ENCODE data around the gene CXorf65. TPM values are rescaled to one million over a fixed set of nuclear protein-coding genes. Genes with fewer than 3 reads are reported as not detected.

Gene CXorf65
- not detected for total RNA-seq (2021; fragmentation: NEBNext Ultra II Directional; extraction: Animal tissue kit (Norgen Biotek cat#: 25700))
- long read RNA-seq: 0 reads

GRCh38 chrX:71106427-71106826, at the start of gene CXorf65:
Gene CXorf65, minus strand, starts transcription at chrX:71106740. Its CDS starts 184 bp downstream, at chrX:71106556.
- H3K4me3 Mint-ChIP-seq: no peak within 1 kb of the TSS
- no peaks in the 10 kb centered on the region for H3K9me3 Mint-ChIP-seq
- H3K27me3 Mint-ChIP-seq (ENCODE audit: insufficient read depth): peaks cover 12% of the 10 kb centered on the region
- TF ChIP-seq CTCF (IDR thresholded peaks at IDR 0.05): no peak
- DNase-seq: no peak
- no peak within 1 kb of the TSS for H3K27ac Mint-ChIP-seq
- H3K4me1 Mint-ChIP-seq (ENCODE audit: low read depth): peaks cover 8% of the 10 kb centered on the region; the same call in 1 of the 2 replicates
- H3K36me3 Mint-ChIP-seq (ENCODE audit: low read depth): no peaks in the 10 kb centered on the region

GRCh38 chrX:71154641-71155040, 48.1 kb upstream of the CXorf65 start:
- H3K4me3 Mint-ChIP-seq: no peak overlapping the region
- DNase-seq: no peak
- no peaks in the 10 kb centered on the region for H3K4me1 Mint-ChIP-seq (ENCODE audit: low read depth)
- no peaks in the 10 kb centered on the region for H3K36me3 Mint-ChIP-seq (ENCODE audit: low read depth)
- H3K9me3 Mint-ChIP-seq: no peaks in the 10 kb centered on the region
- H3K27me3 Mint-ChIP-seq (ENCODE audit: insufficient read depth): peaks cover 5% of the 10 kb centered on the region; the same call in 1 of the 2 replicates
- H3K27ac Mint-ChIP-seq: no peak overlapping the region
- no peak for TF ChIP-seq CTCF (IDR thresholded peaks at IDR 0.05)

- Mint-ChIP-seq H3K9me3 (no peaks in the 10 kb centered on the region), H3K27me3 (ENCODE audit: insufficient read depth) (peaks cover 5% of the 10 kb centered on the region; the same call in 1 of the 2 replicates), H3K4me3 (no peak overlapping the region), H3K27ac (no peak overlapping the region), H3K4me1 (ENCODE audit: low read depth) (no peaks in the 10 kb centered on the region), H3K36me3 (ENCODE audit: low read depth) (no peaks in the 10 kb centered on the region)
- no peak for DNase-seq
- TF ChIP-seq CTCF (IDR thresholded peaks at IDR 0.05): no peak
These were observed 47.7 kb upstream of the CXorf65 start for GRCh38 chrX:71154196-71154595.

GRCh38 chrX:71151366-71151765, 44.8 kb upstream of the CXorf65 start:
- TF ChIP-seq CTCF (IDR thresholded peaks at IDR 0.05): no peak

GRCh38 chrX:71148278-71148663, 41.7 kb upstream of the CXorf65 start:
- H3K4me1 Mint-ChIP-seq (ENCODE audit: low read depth): peaks cover 19% of the 10 kb centered on the region
- H3K36me3 Mint-ChIP-seq (ENCODE audit: low read depth): no peaks in the 10 kb centered on the region; the same call in 1 of the 2 replicates
- no peaks in the 10 kb centered on the region for H3K9me3 Mint-ChIP-seq
- H3K4me3 Mint-ChIP-seq: no peak overlapping the region
- no peak overlapping the region for H3K27ac Mint-ChIP-seq
- no peak for DNase-seq
- peaks cover 2% of the 10 kb centered on the region for H3K27me3 Mint-ChIP-seq (ENCODE audit: insufficient read depth)
- TF ChIP-seq CTCF (IDR thresholded peaks at IDR 0.05): no peak

More at GRCh38 chrX:71151366-71151765, 44.8 kb upstream of the CXorf65 start:
- Mint-ChIP-seq H3K27me3 (ENCODE audit: insufficient read depth) (peaks cover 5% of the 10 kb centered on the region; the same call in 1 of the 2 replicates), H3K27ac (no peak overlapping the region), H3K4me1 (ENCODE audit: low read depth) (peaks cover 8% of the 10 kb centered on the region), H3K9me3 (no peaks in the 10 kb centered on the region), H3K4me3 (no peak overlapping the region), H3K36me3 (ENCODE audit: low read depth) (no peaks in the 10 kb centered on the region)
- DNase-seq: no peak
